Ovary (tissue), 9 donors: ENCODE data around the gene CHMP4B. TPM values are rescaled to one million over a fixed set of nuclear protein-coding genes. Genes with fewer than 3 reads are reported as not detected.

Experiments used
- DNase-seq, 5 donors: peaks; one replicate each; pipeline ENCODE4 v3.0.0-alpha.2; 2019 to 2020
- H3K27ac ChIP-seq, 2 donors: fragments of 200-600 bp; one replicate each; pipeline versions ENCODE4 v1.5.1 to v1.8.0; 2019 to 2022
- H3K27me3 ChIP-seq: fragments of 200-600 bp; one replicate; pipeline ENCODE4 v1.8.0; 2022
- H3K36me3 ChIP-seq: fragments of 200-600 bp; sonication (generic); one replicate; pipeline ENCODE4 v1.5.1; 2019
- H3K4me1 ChIP-seq: one replicate; pipeline ENCODE4 v1.8.1; 2013; ENCODE audit warnings: mild to moderate bottlenecking, moderate library complexity; ENCODE audit not compliant: insufficient read depth
- H3K4me3 ChIP-seq: fragments of 200-600 bp; sonication (generic); one replicate; pipeline ENCODE4 v1.5.1; 2017
- H3K9me3 ChIP-seq, 2 donors: fragments of 200-600 bp in 1 of 2; sonication (generic) in 1 of 2; one replicate each; pipeline versions ENCODE4 v1.5.1 to v1.8.1; 2013 to 2019; ENCODE audit warnings: mild to moderate bottlenecking in 1 of 2, moderate library complexity in 1 of 2
- CTCF ChIP-seq, 3 donors: fragments of 450-650 bp in 2 of 3; fragments of 200-600 bp in 1 of 3; IDR thresholded peaks; one replicate each; pipeline versions ENCODE4 v1.5.1 to v1.8.0; 2016 to 2022; ENCODE audit warnings: antibody characterized with exemption in 3 of 3, mild to moderate bottlenecking in 1 of 3
- EP300 ChIP-seq: sonication (generic); formaldehyde crosslinking; IDR thresholded peaks from one replicate; pipeline ENCODE4 v1.6.1; 2017; ENCODE audit warnings: antibody characterized with exemption
- POLR2A ChIP-seq: fragments of 450-650 bp; IDR thresholded peaks from one replicate; pipeline ENCODE4 v1.6.1; 2017; ENCODE audit warnings: antibody characterized with exemption, mild to moderate bottlenecking, moderate library complexity
- WGBS, 3 donors: extraction: QIAGEN DNeasy Blood & Tissue Kit in 1 of 3; methylation state at CpG; one replicate each; pipeline versions ENCODE4 v1.1.5 to v1.1.7; 2013 to 2017; 5-methylcytosine and 5-hydroxymethylcytosine counted together
- intact Hi-C, 4 donors: fragments of 100-400 bp; cut with DNase I; formaldehyde crosslinking; loops; one replicate each; pipeline versions ENCODE4 v1.11.0 to v1.15.1; 2022 to 2023
- polyA plus RNA-seq, 2 donors: library from polyadenylated mRNA; stranded (reverse); fragments of 200-250 nt in 1 of 2; fragments of 350-450 nt in 1 of 2; fragmentation: Illumina TruSeq in 1 of 2; extraction: RNeasy Lipid Tissue Mini Kit (QIAGEN cat#74804) in 1 of 2; gene quantifications; one replicate each; pipeline ENCODE4 v1.2.3, GENCODE V29; 2013 to 2014
- total RNA-seq, 7 donors: library from RNA; depleted of rRNA in 2 of 7; stranded (reverse); fragments of >200 nt in 2 of 7; fragmentation: NEBNext Ultra II Directional in 3 of 7; extraction: Animal tissue kit (Norgen Biotek cat#: 25700) in 3 of 7; gene quantifications; one replicate each; pipeline versions ENCODE4 v1.1.0 to v1.2.4, GENCODE V29; 2016 to 2023
- donor health status: DM: no; HTN: no; CAD: no; lungs with moderate emphysema.
- donor health status: DM: no; HTN: no; CAD: no.
- donor health status: Bipolar disorder and iron deficiency.
- donor health status: DM: yes; HTN: yes; CAD: no.
- donor health status: DM: no; HTN: no; CAD: no.
- donor health status: DM: yes; HTN: yes; CAD: no.

CHMP4B gene
- total and polyA plus RNA-seq, 9 donors = 48.5 to 153 (median 96.7) TPM

- no peaks in the 10 kb centered on the region for H3K9me3 ChIP-seq
- H3K4me1 ChIP-seq = peaks cover 4% of the 10 kb centered on the region
- no peaks in the 10 kb centered on the region for H3K27me3 ChIP-seq
- intact Hi-C loops = no loop called here
- no peak overlapping the region for H3K27ac ChIP-seq
- no peaks in the 10 kb centered on the region for H3K36me3 ChIP-seq
- no peak overlapping the region for H3K4me3 ChIP-seq
- no peak for TF ChIP-seq POLR2A
- no peak for TF ChIP-seq CTCF (IDR thresholded peaks at IDR 0.05)
- TF ChIP-seq EP300 = no peak
- 92 to 95% (median 93%) methylated on average over 3 of the region's 3 CpGs for WGBS, 3 donors
- DNase-seq = no peak
Measured at GRCh38 chr20:33850159-33850558, 39.0 kb downstream of the CHMP4B start.

- intact Hi-C loops = no loop called here
- H3K27ac ChIP-seq = no peak overlapping the region
- H3K27me3 ChIP-seq = no peaks in the 10 kb centered on the region
- no peaks in the 10 kb centered on the region for H3K4me1 ChIP-seq
- no peak for DNase-seq
- no peak for TF ChIP-seq POLR2A
- TF ChIP-seq EP300 = no peak
- no peak for TF ChIP-seq CTCF (IDR thresholded peaks at IDR 0.05)
- no peaks in the 10 kb centered on the region for H3K36me3 ChIP-seq
- 95 to 96% (median 96%) methylated on average over 13 of the region's 13 CpGs for WGBS, 3 donors
- no peak overlapping the region for H3K4me3 ChIP-seq
- H3K9me3 ChIP-seq = no peaks in the 10 kb centered on the region
Measured at GRCh38 chr20:33851842-33852466, 40.8 kb downstream of the CHMP4B start.

GRCh38 chr20:33852626-33853506 is 41.7 kb downstream of the CHMP4B start:
- Histone ChIP-seq H3K9me3 (no peaks in the 10 kb centered on the region), H3K4me1 (no peaks in the 10 kb centered on the region), H3K27ac (no peak overlapping the region), H3K27me3 (no peaks in the 10 kb centered on the region), H3K36me3 (no peaks in the 10 kb centered on the region), H3K4me3 (no peak overlapping the region)
- WGBS, 3 donors = 72 to 80% (median 76%) methylated on average over 11 of the region's 11 CpGs
- DNase-seq = no peak
- intact Hi-C loops = no loop called here
- TF ChIP-seq EP300 = no peak
- TF ChIP-seq CTCF (IDR thresholded peaks at IDR 0.05) = no peak

GRCh38 chr20:33853507-33853813 is 42.3 kb downstream of the CHMP4B start:
- 89 to 94% (median 89%) methylated on average over 14 of the region's 14 CpGs for WGBS, 3 donors
- no peak for DNase-seq
- Histone ChIP-seq H3K36me3 (no peaks in the 10 kb centered on the region), H3K4me3 (no peak overlapping the region), H3K27me3 (no peaks in the 10 kb centered on the region), H3K9me3 (no peaks in the 10 kb centered on the region), H3K27ac (no peak overlapping the region), H3K4me1 (no peaks in the 10 kb centered on the region)
- TF ChIP-seq POLR2A (no peak), CTCF (IDR thresholded peaks at IDR 0.05) (no peak), EP300 (no peak)
- intact Hi-C loops = no loop called here
